WTC11 (cell line): ENCODE results near the gene MYO5B. TPM values are rescaled to one million over a fixed set of nuclear protein-coding genes. Genes with fewer than 3 reads are reported as not detected.
A peak's percentile ranks its signal among the peaks of the same experiment; 100 is the strongest.

Experiments used
- ATAC-seq: fragments of 200-7000 bp; cut with Tn5 transposase; 2 replicates; pipeline ENCODE4 v1.10.0; 2021; ENCODE audit warnings: mild to moderate bottlenecking, moderate library complexity
- CTCF ChIA-PET: fragments of 300-600 bp; sonication (Branson Sonifier 250); formaldehyde crosslinking; loops from one replicate; lab custom pipeline; 2021; ENCODE audit warnings: antibody characterized with exemption; lab: Charles Lee
- POLR2A ChIA-PET: fragments of 350-600 bp; sonication (Branson Sonifier 250); formaldehyde crosslinking; loops from one replicate; lab custom pipeline; 2021; ENCODE audit warnings: antibody characterized with exemption; lab: Charles Lee
- DNase-seq: peaks from one replicate; pipeline ENCODE4 v3.0.0; 2021; ENCODE audit warnings: low spot score
- H3K27ac Mint-ChIP-seq: 2 replicates; pipeline ENCODE4 v1.8.0; 2021; ENCODE audit warnings: mixed read lengths
- H3K27me3 Mint-ChIP-seq: 2 replicates; pipeline ENCODE4 v1.8.0; 2021; ENCODE audit warnings: low read depth, mild to moderate bottlenecking, moderate library complexity, mixed read lengths
- H3K36me3 Mint-ChIP-seq: 2 replicates; pipeline ENCODE4 v1.8.0; 2021; ENCODE audit warnings: mixed read lengths
- H3K4me1 Mint-ChIP-seq: 2 replicates; pipeline ENCODE4 v1.8.0; 2022; ENCODE audit warnings: mixed read lengths
- H3K4me3 Mint-ChIP-seq: 2 replicates; pipeline ENCODE4 v1.8.0; 2021; ENCODE audit warnings: mild to moderate bottlenecking, moderate library complexity, mixed read lengths
- H3K9me3 Mint-ChIP-seq: 2 replicates; pipeline ENCODE4 v1.8.0; 2021; ENCODE audit warnings: mixed read lengths
- ATF1 ChIP-seq: sonication (generic); formaldehyde crosslinking; IDR thresholded peaks from 2 replicates; pipeline ENCODE4 v1.8.1; 2023; ENCODE audit warnings: mild to moderate bottlenecking, moderate library complexity, missing genetic modification reagents
- CBFB ChIP-seq: sonication (generic); formaldehyde crosslinking; IDR thresholded peaks from 2 replicates; pipeline ENCODE4 v1.8.1; 2022; ENCODE audit warnings: mild to moderate bottlenecking, low read depth, missing genetic modification reagents
- FOXJ3 ChIP-seq: sonication (generic); formaldehyde crosslinking; IDR thresholded peaks from 2 replicates; pipeline ENCODE4 v1.9.0; 2021; ENCODE audit warnings: missing genetic modification reagents, mild to moderate bottlenecking, borderline replicate concordance
- FOXK1 ChIP-seq: sonication (generic); formaldehyde crosslinking; IDR thresholded peaks from 2 replicates; pipeline ENCODE4 v1.8.0; 2022; ENCODE audit warnings: mild to moderate bottlenecking, moderate library complexity, missing genetic modification reagents
- FOXP1 ChIP-seq: sonication (generic); formaldehyde crosslinking; IDR thresholded peaks from 2 replicates; pipeline ENCODE4 v1.8.0; 2022; ENCODE audit warnings: missing genetic modification reagents, mild to moderate bottlenecking, moderate library complexity, borderline replicate concordance
- GTF2I ChIP-seq: fragments of 250-450 bp; sonication (Bioruptor Pico); conservative IDR thresholded peaks from 2 replicates; pipeline ENCODE4 v1.4.0; 2021; ENCODE audit warnings: mild to moderate bottlenecking
- JAZF1 ChIP-seq: fragments of 250-450 bp; sonication (Bioruptor Pico); IDR thresholded peaks from 2 replicates; pipeline ENCODE4 v1.9.0; 2021; ENCODE audit warnings: moderate library complexity, mild to moderate bottlenecking, inconsistent platforms
- KAT7 ChIP-seq: sonication (generic); formaldehyde crosslinking; IDR thresholded peaks from 2 replicates; pipeline ENCODE4 v1.8.1; 2023; ENCODE audit warnings: missing genetic modification reagents, mild to moderate bottlenecking, borderline replicate concordance
- NFYB ChIP-seq: sonication (generic); formaldehyde crosslinking; conservative IDR thresholded peaks from 2 replicates; pipeline ENCODE4 v1.8.0; 2022; ENCODE audit warnings: low read depth, missing genetic modification reagents
- RORB ChIP-seq: fragments of 250-450 bp; sonication (Bioruptor Pico); IDR thresholded peaks from 2 replicates; pipeline ENCODE4 v1.9.0; 2021; ENCODE audit warnings: mild to moderate bottlenecking
- SMAD3 ChIP-seq: sonication (generic); formaldehyde crosslinking; IDR thresholded peaks from 2 replicates; pipeline ENCODE4 v1.8.0; 2022; ENCODE audit warnings: missing genetic modification reagents, mild to moderate bottlenecking, borderline replicate concordance
- SMAD4 ChIP-seq: sonication (generic); formaldehyde crosslinking; IDR thresholded peaks from 2 replicates; pipeline ENCODE4 v1.8.0; 2022; ENCODE audit warnings: mild to moderate bottlenecking, missing genetic modification reagents
- STAT6 ChIP-seq: sonication (generic); formaldehyde crosslinking; conservative IDR thresholded peaks from 2 replicates; pipeline ENCODE4 v1.8.1; 2023; ENCODE audit warnings: mild to moderate bottlenecking, low read depth, missing genetic modification reagents, moderate library complexity
- USF2 ChIP-seq: sonication (generic); formaldehyde crosslinking; IDR thresholded peaks from 2 replicates; pipeline ENCODE4 v1.8.1; 2023; ENCODE audit warnings: mild to moderate bottlenecking, missing genetic modification reagents, moderate library complexity
- ZNF219 ChIP-seq: sonication (generic); formaldehyde crosslinking; IDR thresholded peaks from 2 replicates; pipeline ENCODE4 v1.8.0; 2023; ENCODE audit warnings: missing genetic modification reagents, mild to moderate bottlenecking, borderline replicate concordance
- ZNF281 ChIP-seq: sonication (generic); formaldehyde crosslinking; IDR thresholded peaks from 2 replicates; pipeline ENCODE4 v1.8.0; 2023; ENCODE audit warnings: mild to moderate bottlenecking, missing genetic modification reagents
- ZNF317 ChIP-seq: sonication (generic); formaldehyde crosslinking; IDR thresholded peaks from 2 replicates; pipeline ENCODE4 v1.8.1; 2023; ENCODE audit warnings: low read depth, mild to moderate bottlenecking, moderate library complexity, missing genetic modification reagents, borderline replicate concordance
- ZNF425 ChIP-seq: fragments of 250-450 bp; sonication (Bioruptor Pico); conservative IDR thresholded peaks from 2 replicates; pipeline ENCODE4 v1.9.0; 2021; ENCODE audit warnings: mild to moderate bottlenecking
- ZNF671 ChIP-seq: fragments of 250-450 bp; sonication (Bioruptor Pico); IDR thresholded peaks from 2 replicates; pipeline ENCODE4 v1.8.0; 2021; ENCODE audit warnings: mild to moderate bottlenecking
- total RNA-seq: library from RNA; stranded (reverse); gene quantifications from 3 replicates; pipeline ENCODE4 v1.2.3, GENCODE V29; 2021

The MYO5B gene
- total RNA-seq, 1 experiment from 2014 or later, result 8.7 TPM

- TF ChIP-seq STAT6, result no peak
Observed at GRCh38 chr18:50199921-50200320, 5.0 kb upstream of the MYO5B start (continued).

- DNase-seq (no peak), ATAC-seq (no peak)
- H3K9me3 Mint-ChIP-seq, result peaks cover 10% of the 10 kb centered on the region; the same call in 1 of the 2 replicates
- H3K36me3 Mint-ChIP-seq, result no peaks in the 10 kb centered on the region
- TF ChIP-seq JAZF1 (no peak), RORB (no peak), ZNF219 (CRISPR knock-in tag) (no peak), ATF1 (CRISPR knock-in tag) (no peak), NFYB (no peak), ZNF671 (no peak), ZNF317 (CRISPR knock-in tag) (no peak), FOXK1 (CRISPR knock-in tag) (no peak), CBFB (CRISPR knock-in tag) (no peak), FOXP1 (CRISPR knock-in tag) (no peak)
- H3K27ac Mint-ChIP-seq, result no peak overlapping the region
- POLR2A ChIA-PET, result no interaction called here
- H3K27me3 Mint-ChIP-seq, result peaks cover 43% of the 10 kb centered on the region
- H3K4me1 Mint-ChIP-seq, result peaks cover 14% of the 10 kb centered on the region
- no peak overlapping the region for H3K4me3 Mint-ChIP-seq
- CTCF ChIA-PET, result no interaction called here
Observed at GRCh38 chr18:50199346-50199855, 4.5 kb upstream of the MYO5B start.

- POLR2A ChIA-PET, result interaction anchor here (0.7 kb wide), 1 partner anchor 354 kb away, joined by 3 read pairs; no protein-coding TSS in a partner anchor
Observed at GRCh38 chr18:50196261-50196660, 1.3 kb upstream of the MYO5B start.

More at GRCh38 chr18:50196261-50196660, 1.3 kb upstream of the MYO5B start:
- Mint-ChIP-seq H3K36me3 (no peaks in the 10 kb centered on the region), H3K9me3 (peaks cover 10% of the 10 kb centered on the region; the same call in 1 of the 2 replicates), H3K4me1 (peaks cover 24% of the 10 kb centered on the region), H3K27ac (no peak overlapping the region), H3K27me3 (peaks cover 66% of the 10 kb centered on the region), H3K4me3 (peak overlapping the region; percentile 39; the same call in 1 of the 2 replicates)
- TF ChIP-seq GTF2I (CRISPR knock-in tag), result no peak
- no peak for TF ChIP-seq FOXJ3 (CRISPR knock-in tag)
- TF ChIP-seq ZNF425, result no peak
- no peak for TF ChIP-seq SMAD3
- TF ChIP-seq USF2 (CRISPR knock-in tag), result no peak
- TF ChIP-seq STAT6, result no peak
- no peak for TF ChIP-seq ZNF671
- TF ChIP-seq ZNF281, result no peak
- TF ChIP-seq KAT7 (CRISPR knock-in tag), result no peak
- no peak for TF ChIP-seq RORB
- no peak for TF ChIP-seq SMAD4
- ATAC-seq, result no peak
- CTCF ChIA-PET, result interaction anchor here (1.0 to 2.9 kb wide), 6 partner anchors 8 to 145 kb away, joined by 3 to 38 read pairs (median 10); no protein-coding TSS in a partner anchor
- DNase-seq, result no peak
